K562 (cell line): ENCODE results near the gene MBOAT7. TPM values are rescaled to one million over a fixed set of nuclear protein-coding genes. Genes with fewer than 3 reads are reported as not detected.

Source experiments
- BCOR ChIP-seq: fragments of 450-650 bp; IDR thresholded peaks from 2 replicates; pipeline ENCODE4 v1.6.1; 2016
- HLTF ChIP-seq: fragments of 450-650 bp; IDR thresholded peaks from 2 replicates; pipeline ENCODE4 v1.6.1; 2016
- ZKSCAN1 ChIP-seq: fragments of 150-350 bp; IDR thresholded peaks from 2 replicates; pipeline ENCODE4 v1.6.1; 2016; ENCODE audit warnings: low read depth, low read length
- polyA plus RNA-seq, 8 experiments: library from polyadenylated mRNA; depleted of rRNA in 4 of 8; stranded (reverse) in 5 of 8; unstranded in 3 of 8; fragments of >200 nt; fragmentation: Nextera tagmentation in 2 of 8; fragmentation: Illumina TruSeq in 1 of 8; extraction: Ambion mirVana in 2 of 8; extraction: Trizol in 1 of 8; gene quantifications; 2 replicates each; pipeline versions ENCODE4 v1.2.1 to v1.2.3, GENCODE V29; 2011 to 2014; ENCODE audit warnings: inconsistent platforms in 1 of 8, missing spikeins in 1 of 8
- total RNA-seq, 7 experiments: library from RNA; depleted of rRNA in 6 of 7; stranded (reverse); fragments of >200 nt in 6 of 7; fragmentation: Illumina TruSeq in 2 of 7; extraction: Trizol in 2 of 7; gene quantifications; 2 replicates each; pipeline versions ENCODE4 v1.2.1 to v1.2.3, GENCODE V29; 2011 to 2021; ENCODE audit warnings: low replicate concordance in 1 of 7
- TF ChIP-seq, protein P1 (sequence below): fragments of 450-650 bp; IDR thresholded peaks from 2 replicates; pipeline ENCODE4 v1.6.1; 2016; ENCODE audit warnings: low read depth

Gene MBOAT7
- total and polyA plus RNA-seq, 9 of the 15 experiments (the other 6 are each of a cell fraction or from before 2014, with no cell fraction given), result 1.4 to 153 (median 56.1) TPM

DNA sequence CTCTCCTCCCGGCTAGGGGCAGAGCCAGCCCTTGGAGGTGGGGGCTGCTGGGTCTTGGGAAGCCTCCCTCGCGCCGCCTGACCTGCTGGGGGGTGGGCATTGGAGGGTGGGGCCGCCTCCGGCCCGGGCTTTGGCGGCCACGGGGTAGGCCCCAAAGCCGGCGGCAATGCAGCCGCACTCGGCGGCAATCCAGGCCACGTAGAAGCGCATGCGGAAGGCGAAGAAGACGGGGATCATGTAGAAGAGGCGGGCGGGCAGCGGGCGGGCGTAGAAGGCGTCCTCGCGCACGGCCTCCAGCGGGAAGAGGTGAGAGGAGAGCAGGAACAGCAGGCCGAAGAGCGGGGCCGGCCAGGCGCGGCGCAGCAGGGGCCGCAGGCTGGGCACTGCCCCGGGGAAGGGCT lies 8.7 kb downstream of the MBOAT7 start (continued):
- TF ChIP-seq, protein P1, sequence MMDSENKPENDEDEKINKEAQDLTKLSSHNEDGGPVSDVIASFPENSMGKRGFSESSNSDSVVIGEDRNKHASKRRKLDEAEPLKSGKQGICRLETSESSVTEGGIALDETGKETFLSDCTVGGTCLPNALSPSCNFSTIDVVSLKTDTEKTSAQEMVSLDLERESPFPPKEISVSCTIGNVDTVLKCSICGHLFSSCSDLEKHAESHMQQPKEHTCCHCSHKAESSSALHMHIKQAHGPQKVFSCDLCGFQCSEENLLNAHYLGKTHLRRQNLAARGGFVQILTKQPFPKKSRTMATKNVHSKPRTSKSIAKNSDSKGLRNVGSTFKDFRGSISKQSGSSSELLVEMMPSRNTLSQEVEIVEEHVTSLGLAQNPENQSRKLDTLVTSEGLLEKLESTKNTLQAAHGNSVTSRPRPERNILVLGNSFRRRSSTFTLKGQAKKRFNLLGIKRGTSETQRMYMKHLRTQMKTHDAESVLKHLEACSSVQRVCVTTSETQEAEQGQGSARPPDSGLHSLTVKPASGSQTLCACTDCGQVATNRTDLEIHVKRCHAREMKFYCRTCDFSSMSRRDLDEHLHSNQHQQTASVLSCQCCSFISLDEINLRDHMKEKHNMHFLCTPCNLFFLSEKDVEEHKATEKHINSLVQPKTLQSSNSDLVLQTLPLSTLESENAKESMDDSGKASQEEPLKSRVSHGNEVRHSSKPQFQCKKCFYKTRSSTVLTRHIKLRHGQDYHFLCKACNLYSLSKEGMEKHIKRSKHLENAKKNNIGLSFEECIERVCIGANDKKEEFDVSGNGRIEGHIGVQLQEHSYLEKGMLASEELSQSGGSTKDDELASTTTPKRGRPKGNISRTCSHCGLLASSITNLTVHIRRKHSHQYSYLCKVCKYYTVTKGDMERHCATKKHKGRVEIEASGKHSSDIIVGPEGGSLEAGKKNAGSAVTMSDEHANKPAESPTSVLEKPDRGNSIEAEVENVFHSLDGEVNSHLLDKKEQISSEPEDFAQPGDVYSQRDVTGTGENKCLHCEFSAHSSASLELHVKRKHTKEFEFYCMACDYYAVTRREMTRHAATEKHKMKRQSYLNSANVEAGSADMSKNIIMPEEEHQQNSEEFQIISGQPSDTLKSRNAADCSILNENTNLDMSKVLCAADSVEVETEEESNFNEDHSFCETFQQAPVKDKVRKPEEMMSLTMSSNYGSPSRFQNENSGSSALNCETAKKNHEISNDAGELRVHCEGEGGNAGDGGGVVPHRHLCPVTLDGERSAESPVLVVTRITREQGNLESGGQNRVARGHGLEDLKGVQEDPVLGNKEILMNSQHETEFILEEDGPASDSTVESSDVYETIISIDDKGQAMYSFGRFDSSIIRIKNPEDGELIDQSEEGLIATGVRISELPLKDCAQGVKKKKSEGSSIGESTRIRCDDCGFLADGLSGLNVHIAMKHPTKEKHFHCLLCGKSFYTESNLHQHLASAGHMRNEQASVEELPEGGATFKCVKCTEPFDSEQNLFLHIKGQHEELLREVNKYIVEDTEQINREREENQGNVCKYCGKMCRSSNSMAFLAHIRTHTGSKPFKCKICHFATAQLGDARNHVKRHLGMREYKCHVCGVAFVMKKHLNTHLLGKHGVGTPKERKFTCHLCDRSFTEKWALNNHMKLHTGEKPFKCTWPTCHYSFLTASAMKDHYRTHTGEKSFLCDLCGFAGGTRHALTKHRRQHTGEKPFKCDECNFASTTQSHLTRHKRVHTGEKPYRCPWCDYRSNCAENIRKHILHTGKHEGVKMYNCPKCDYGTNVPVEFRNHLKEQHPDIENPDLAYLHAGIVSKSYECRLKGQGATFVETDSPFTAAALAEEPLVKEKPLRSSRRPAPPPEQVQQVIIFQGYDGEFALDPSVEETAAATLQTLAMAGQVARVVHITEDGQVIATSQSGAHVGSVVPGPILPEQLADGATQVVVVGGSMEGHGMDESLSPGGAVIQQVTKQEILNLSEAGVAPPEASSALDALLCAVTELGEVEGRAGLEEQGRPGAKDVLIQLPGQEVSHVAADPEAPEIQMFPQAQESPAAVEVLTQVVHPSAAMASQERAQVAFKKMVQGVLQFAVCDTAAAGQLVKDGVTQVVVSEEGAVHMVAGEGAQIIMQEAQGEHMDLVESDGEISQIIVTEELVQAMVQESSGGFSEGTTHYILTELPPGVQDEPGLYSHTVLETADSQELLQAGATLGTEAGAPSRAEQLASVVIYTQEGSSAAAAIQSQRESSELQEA, result no peak
- TF ChIP-seq HLTF (no peak), ZKSCAN1 (no peak), BCOR (no peak)
